ENCODE results near the gene TMEM33.

The TMEM33 gene

GRCh38 chr4:41940834-41941233 lies 5.6 kb downstream of the TMEM33 start:
- DNase-seq, result no peak

DNA sequence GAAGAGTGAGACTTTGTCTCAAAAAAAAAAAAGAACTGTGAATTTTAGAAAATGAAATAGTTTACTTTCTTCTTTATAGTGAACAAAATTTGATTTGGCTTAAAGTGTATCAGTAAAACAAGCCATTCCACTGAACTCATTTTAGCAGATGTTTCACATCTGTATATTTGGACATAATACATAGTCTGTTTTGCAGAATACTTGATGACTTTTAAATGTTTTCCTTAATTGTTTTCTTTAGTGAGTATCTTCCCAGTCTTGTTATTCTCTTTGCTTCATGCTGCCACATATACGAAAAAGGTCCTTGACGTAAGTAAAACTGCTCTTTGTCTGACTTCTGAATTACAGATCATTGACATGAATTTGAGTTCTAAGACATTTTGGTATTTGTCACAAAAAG lies 8.3 kb downstream of the TMEM33 start:
- DNase-seq, result no peak

- DNase-seq, result no peak
Observed at GRCh38 chr4:41944089-41944488, 8.9 kb downstream of the TMEM33 start.

GRCh38 chr4:41949531-41949930 lies 14.3 kb downstream of the TMEM33 start:
- no peak for DNase-seq

- DNase-seq, result peak; percentile 83
Observed at GRCh38 chr4:41957634-41958033, 22.4 kb downstream of the TMEM33 start.

DNA sequence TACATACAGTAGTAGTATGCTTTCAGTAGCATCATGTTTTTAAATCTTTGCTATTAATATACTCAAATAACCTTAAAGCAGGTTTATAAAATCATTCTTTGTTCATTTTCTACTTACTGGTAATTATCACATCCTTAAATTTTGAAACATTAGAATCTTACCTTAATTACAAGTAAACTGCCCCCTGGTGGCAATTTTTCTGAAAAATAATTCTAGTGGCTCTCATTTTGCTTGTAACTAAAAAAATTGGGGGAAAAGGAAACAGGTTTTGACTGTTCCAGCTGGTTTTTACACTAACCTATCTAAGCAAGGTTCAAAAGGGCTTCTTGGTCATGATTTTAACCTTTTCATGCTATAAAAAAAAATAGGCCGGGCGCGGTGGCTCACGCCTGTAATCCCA lies 27.9 kb downstream of the TMEM33 start:
- peak; percentile 78 for DNase-seq

GRCh38 chr4:41964401-41964800 lies 29.2 kb downstream of the TMEM33 start:
- no peak for DNase-seq

- no peak for DNase-seq
Observed at GRCh38 chr4:41967392-41967791, 32.2 kb downstream of the TMEM33 start.

DNA sequence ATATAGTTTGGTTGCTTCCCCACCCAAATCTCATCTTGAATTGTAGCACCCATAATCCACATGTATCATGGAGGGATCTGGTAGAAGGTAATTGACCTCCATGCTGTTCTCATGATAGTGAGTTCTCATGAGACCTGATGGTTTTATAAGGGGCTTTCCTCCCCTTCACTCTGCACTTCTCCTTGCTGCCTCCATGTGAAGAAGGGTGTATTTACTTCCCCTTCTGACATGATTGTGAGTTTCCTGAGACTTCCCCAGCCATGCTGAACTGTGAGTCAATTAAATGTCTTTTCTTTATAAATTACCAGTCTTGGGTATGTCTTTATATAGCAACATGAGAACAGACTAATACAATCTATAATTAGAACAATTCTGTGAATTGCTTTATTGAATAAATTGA lies 34.4 kb downstream of the TMEM33 start:
- no peak for DNase-seq

DNA sequence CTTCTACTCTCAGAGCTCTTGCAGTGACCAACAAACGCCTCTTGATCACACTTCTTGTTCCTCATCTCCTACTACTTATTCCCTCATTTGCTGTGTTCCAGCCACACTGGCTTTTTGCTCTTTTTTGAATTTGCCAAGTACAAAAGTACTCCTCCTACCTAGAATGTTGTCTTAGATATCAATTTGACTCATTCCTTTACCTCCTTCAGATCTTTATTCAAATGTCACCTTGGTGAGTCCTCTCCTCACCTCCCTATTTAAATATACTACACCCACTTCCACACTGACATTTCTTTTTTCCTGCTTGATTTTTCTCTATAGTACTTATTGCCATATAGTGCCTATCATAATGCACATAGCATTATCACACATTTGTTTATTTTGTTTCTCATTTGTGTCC lies 40.1 kb downstream of the TMEM33 start:
- no peak for DNase-seq

GRCh38 chr4:41976775-41977516 lies 41.7 kb downstream of the TMEM33 start:
- DNase-seq, result no peak

- no peak for DNase-seq
Observed at GRCh38 chr4:41977709-41978108, 42.5 kb downstream of the TMEM33 start.

- no peak for DNase-seq
Observed at GRCh38 chr4:41981456-41981855, 46.2 kb downstream of the TMEM33 start, which contains the start of gene DCAF4L1. Gene DCAF4L1 (plus strand): TSS chr4:41981756. CDS start chr4:41981793, 37 bp downstream.

DNA sequence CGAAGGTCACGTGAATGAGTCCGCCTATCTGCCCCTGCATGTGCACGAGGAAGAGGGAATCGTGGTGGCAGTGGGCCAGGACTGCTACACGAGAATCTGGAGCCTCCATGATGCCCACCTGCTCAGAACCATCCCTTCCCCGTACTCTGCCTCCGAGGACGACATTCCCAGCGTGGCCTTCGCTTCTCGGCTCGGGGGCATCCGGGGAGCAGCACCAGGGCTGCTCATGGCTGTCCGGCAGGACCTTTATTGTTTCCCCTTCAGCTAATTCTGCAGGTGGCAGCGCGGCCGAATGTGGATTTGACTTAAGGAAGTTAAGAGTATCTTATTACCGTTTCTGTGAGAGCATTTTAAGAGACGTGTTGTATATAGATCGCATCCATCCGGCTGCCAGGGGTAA lies 47.5 kb downstream of the TMEM33 start:
- DNase-seq, result no peak

DNA sequence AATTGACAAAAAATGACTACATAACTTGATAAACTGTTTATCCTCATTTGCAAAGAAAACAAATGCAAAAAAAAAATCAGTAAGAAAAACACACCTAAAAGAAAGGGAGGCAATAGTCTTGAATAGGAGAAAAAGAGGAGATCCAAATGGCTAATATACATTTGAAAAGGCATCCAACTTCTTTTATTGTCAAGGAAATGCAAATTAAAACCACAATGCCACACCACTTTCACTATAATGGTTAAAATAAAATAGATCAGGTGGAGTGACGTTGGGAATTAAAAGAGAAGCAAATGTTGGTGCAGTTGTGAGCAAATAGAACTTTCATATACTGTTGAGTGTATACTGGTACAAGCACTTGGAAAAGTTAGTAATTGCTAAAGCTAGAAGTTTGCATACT lies 49.9 kb downstream of the TMEM33 start:
- no peak for DNase-seq

DNA sequence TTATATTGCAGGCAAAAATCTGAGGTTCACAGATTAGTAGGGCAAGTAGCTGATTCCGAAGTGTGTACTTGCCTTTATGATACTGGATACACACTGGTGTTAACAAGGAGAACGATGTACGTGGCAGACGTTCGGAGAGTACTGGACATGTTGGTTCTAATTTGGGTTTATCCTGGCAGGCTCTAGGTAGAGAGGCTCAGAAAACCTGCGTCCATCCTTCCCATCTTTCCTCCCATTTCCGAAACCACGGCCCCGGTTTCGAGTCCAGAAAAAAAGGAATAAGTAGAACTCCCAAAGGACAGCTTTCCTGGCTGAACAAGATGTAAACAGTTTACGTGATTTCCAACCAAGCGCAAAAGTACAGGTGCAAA lies 54.8 kb downstream of the TMEM33 start:
- DNase-seq, result peak; percentile 22

DNA sequence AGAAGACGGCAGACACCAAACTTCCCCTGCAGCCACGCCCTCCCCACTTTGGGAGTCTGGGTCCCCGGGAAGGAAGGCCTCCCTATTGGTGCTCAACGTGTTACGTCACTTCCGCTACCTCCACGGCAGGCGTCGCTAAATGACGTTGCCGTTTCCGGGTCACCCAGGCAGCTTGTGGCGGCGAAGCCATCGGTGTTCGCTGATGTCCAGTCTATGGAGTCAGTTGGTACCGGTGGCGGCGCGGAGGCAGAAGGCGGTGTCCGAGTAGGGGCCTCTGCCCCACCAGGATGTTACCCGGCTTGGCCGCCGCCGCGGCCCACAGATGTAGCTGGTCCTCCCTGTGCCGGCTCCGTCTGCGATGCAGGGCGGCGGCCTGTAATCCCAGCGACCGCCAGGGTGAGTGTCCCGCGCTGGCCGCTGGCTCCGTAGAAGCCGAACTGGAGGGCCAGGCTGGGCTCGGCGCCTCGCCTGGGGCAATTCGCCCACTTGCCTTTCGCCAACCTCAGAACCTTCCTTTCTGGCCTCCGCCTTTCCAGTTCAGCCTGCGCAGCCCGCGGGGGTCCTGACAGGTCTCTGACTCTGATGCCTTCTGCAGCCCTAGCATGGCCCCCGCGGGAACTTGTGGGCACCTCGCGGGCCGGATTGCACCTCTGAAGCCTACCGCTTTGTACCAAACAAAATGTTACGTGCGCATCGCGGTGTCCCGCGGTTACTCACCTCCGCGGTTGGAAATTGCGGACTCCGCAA lies 55.3 kb downstream of the TMEM33 start, which contains the start of gene SLC30A9:
TSS of gene SLC30A9 (plus strand) at position 166 of the 747 bp plus-strand sequence. CDS start at position 288, 122 bp downstream.
- DNase-seq, result peak; percentile 98

- peak; percentile 33 for DNase-seq
Observed at GRCh38 chr4:41991916-41992767, 56.9 kb downstream of the TMEM33 start.

- DNase-seq, result no peak
Observed at GRCh38 chr4:41992967-41993857, 58.0 kb downstream of the TMEM33 start.

GRCh38 chr4:41994461-41994985 lies 59.3 kb downstream of the TMEM33 start:
- DNase-seq, result peak; percentile 46

GRCh38 chr4:41998019-41998418 lies 62.8 kb downstream of the TMEM33 start:
- DNase-seq, result no peak

DNA sequence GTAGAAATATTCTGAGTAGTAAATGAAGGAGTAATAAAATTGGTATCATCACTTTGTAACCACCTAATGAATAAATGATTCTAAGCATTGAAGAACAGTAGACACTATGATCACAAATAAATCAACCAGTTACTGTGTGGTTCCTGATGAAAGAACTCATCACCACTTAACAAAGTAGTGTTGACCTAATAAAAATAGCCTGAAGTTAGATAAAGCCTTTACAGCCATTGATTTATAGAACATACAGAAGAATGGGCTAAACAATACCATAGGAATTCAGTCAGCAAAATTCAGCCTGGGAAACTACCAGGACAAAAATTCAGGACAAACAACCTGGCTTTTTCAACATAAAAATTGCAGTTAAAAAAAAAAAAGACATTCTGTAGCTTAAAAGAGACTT lies 64.1 kb downstream of the TMEM33 start:
- DNase-seq, result no peak

Data from hematopoietic multipotent progenitor cell treated with erythropoietin and hydrocortisone succinate and interleukin-3 and kit ligand, for 6 days (in vitro differentiated cells).